Adipose tissue (tissue), 3 donors: ENCODE data around the gene THAP3. TPM values are rescaled to one million over a fixed set of nuclear protein-coding genes. Genes with fewer than 3 reads are reported as not detected.
"Not testable (repeated sequence)": the region's sequence is repeated elsewhere in the genome, so short reads cannot be mapped to it uniquely, and the experiment has no call there.

ENCODE experiments used
- H3K27ac ChIP-seq: one replicate; pipeline ENCODE4 v1.5.1; 2013; ENCODE audit warnings: low read depth, low read length
- WGBS, 3 donors: extraction: QIAGEN DNeasy Blood & Tissue Kit; methylation state at CpG; one replicate each; pipeline ENCODE4 v1.1.7; 2013; 5-methylcytosine and 5-hydroxymethylcytosine counted together
- polyA plus RNA-seq, 3 donors: library from polyadenylated mRNA; stranded (reverse); fragments of 200-250 nt; gene quantifications; one replicate each; pipeline ENCODE4 v1.2.3, GENCODE V29; 2013
- donor health status: healthy with polysubstance abuse.
- donor health status: Bipolar disorder and iron deficiency.
- donor health status: healthy.

The THAP3 gene
- polyA plus RNA-seq, 3 donors = 17.8 to 20.8 (median 20.1) TPM

GRCh38 chr1:6627031-6627430 is 2.4 kb downstream of the THAP3 start:
- H3K27ac ChIP-seq = no peak overlapping the region
- 91 to 94% (median 92%) methylated on average over 9 of the region's 9 CpGs for WGBS, 3 donors

- no peak overlapping the region for H3K27ac ChIP-seq
- WGBS, 3 donors = 89 to 95% (median 95%) methylated on average over 21 of the region's 21 CpGs
Observed at GRCh38 chr1:6627841-6628545, 3.3 kb downstream of the THAP3 start.

- H3K27ac ChIP-seq = no peak overlapping the region
- 83 to 96% (median 91%) methylated on average over 12 of the region's 12 CpGs for WGBS, 3 donors
Observed at GRCh38 chr1:6628971-6629479, 4.4 kb downstream of the THAP3 start.

DNA sequence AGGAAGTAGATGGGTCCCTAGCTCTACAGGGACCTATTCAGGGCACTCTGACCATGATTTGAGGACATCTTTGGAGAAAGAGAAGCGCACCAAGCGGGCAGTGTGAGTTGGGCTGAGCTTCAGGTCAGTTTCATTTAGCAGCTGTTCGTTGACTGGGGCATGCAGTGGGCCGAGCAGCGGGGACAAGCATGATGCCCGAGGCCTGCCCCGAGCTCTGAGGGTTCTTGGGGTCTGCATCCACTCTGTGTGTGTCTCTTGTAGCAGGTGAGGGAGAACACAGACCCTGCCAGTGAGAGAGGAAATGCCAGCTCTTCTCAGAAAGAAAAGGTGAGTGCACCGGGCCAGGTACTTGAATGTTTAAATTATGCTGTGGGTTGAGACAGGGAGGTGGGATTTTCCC is 5.4 kb downstream of the THAP3 start:
- H3K27ac ChIP-seq = no peak overlapping the region
- WGBS, 3 donors = 89 to 96% (median 94%) methylated on average over 8 of the region's 8 CpGs

GRCh38 chr1:6631058-6631457 is 6.4 kb downstream of the THAP3 start:
- WGBS, 3 donors = 92 to 99% (median 98%) methylated on average over 8 of the region's 8 CpGs
- H3K27ac ChIP-seq = no peak overlapping the region

- WGBS, 3 donors = 87 to 88% (median 88%) methylated on average over 30 of the region's 30 CpGs
- H3K27ac ChIP-seq = no peak overlapping the region
Observed at GRCh38 chr1:6632588-6633514, 8.2 kb downstream of the THAP3 start.

DNA sequence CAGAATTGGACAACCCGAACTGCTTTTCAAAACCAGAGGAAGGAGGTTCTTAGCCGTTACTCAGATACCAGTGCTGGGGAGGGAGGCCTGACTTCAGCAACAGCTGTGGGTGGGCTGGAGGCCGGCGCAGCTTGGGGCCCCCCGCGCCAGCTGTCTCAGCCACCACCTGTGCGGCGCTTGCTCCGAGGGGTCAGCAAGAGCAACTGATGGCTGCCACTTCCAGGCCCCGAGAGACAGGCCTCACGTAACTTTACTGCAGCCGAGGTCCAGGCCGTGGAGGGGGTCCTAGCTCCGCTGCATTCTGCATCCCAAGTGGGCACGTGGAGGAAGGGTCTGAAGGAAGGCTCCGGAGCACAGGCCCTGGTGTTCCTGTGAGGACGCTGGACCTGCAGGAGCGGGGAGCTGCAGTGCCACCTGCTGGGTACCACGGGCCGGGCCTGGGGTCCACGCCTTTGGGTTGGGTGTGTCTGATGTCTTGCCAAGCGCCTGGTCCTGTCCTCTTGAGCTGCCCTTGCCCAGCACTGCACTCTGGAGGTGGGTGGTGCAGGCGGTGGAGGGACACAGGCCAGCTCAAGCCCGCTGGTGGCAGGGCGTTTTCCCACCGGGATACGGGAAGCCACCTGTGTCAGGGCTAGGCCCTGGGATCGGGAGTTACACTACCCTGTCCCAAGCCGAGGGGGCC is 9.8 kb downstream of the THAP3 start:
- no peak overlapping the region for H3K27ac ChIP-seq
- WGBS, 3 donors = 65 to 71% (median 68%) methylated on average over 28 to 29 of the region's 29 CpGs

- 47 to 88% (median 87%) methylated on average over 20 of the region's 20 CpGs for WGBS, 3 donors
- H3K27ac ChIP-seq = no peak overlapping the region
Observed at GRCh38 chr1:6635161-6635909, 10.7 kb downstream of the THAP3 start.

DNA sequence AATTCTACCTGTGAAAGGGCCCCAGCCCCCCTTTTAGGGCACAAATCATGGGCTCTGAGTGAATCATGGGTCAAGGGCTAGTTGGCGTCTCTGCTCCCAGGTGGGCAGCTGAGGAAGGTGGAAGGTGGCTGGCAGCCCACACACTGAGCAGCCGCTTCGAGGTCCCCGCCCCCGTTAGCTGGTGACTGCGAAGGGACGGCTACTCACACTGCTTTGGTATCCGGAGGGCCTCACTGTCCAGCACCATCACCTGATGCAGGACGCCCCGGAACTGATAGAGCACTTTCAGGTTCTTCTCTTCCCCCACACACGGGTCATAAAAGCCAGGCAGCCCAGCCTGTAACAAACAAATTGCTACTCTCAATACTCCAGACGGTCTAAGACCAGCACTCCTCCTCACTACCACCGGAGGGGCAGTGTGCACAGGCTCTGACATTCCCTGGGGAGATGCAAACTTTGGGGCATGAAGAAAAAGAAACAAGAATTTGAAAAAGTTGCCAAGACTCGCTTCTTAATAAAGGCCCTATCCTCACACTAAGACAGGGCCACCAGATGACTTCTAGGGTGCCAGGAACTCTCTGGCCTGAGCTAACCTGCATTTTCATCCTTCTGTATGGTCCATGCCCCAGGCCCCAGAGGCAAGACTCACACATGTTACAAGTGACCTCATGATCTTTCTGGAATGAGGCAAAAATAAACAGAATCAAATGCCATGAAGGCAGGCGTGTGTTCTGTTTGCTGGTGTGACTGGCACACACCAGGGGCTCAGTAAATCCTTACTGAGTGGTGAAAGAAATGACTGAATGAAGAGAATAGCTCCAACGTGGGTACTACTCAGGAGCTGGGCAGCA is 11.5 kb downstream of the THAP3 start:
- 75 to 86% (median 83%) methylated on average over 16 of the region's 16 CpGs for WGBS, 3 donors
- H3K27ac ChIP-seq = no peak overlapping the region

DNA sequence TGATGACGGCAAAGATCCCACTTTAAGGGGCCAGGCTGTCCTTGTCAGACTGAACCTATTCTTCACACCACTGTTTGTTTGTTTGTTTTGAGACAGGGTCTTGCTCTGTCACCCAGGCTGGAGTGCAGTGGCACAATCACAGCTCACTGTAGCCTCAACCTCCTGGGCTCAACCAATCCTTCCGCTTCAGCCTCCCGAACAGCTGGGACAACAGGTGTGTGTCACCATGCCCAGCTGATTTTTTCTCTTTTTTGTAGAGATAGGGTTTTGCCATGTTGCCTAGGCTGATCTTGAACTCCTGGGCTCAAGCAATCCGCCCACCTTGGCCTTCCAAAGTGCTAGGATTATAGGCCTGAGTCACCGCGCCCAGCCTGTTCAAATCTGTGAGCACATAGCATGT is 12.1 kb downstream of the THAP3 start:
- not testable (repeated sequence) for H3K27ac ChIP-seq
- 87 to 99% (median 95%) methylated on average over 6 of the region's 6 CpGs for WGBS, 3 donors

DNA sequence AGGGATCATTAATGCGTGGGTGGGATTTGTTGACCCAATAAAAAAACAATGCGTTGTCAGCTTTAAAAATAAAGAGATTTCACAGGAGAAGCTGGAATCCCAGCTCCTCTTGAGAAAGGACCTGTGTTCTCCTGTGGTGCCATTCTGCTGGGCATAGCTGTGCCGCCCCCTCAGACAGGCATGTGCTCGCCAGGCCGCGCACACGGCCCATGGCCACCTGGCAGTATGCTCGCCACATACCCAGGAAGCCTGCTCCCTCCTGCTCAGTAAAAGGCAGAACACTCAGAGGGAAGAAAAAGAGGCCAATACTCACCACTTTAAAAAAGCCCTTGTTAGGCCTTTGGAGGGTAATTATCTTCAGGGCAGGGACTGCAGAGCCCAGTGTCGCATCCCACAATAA is 13.1 kb downstream of the THAP3 start:
- WGBS, 3 donors = 85 to 90% (median 86%) methylated on average over 9 of the region's 9 CpGs
- H3K27ac ChIP-seq = no peak overlapping the region

- H3K27ac ChIP-seq = no peak overlapping the region
Observed at GRCh38 chr1:6638226-6638625, 13.6 kb downstream of the THAP3 start.

GRCh38 chr1:6640867-6641266 is 16.2 kb downstream of the THAP3 start:
- H3K27ac ChIP-seq = not testable (repeated sequence)
- 83 to 94% (median 91%) methylated on average over 3 of the region's 3 CpGs for WGBS, 3 donors

More at GRCh38 chr1:6638226-6638625, 13.6 kb downstream of the THAP3 start:
- WGBS, 3 donors = 51 to 59% (median 56%) methylated on average over 18 of the region's 18 CpGs

DNA sequence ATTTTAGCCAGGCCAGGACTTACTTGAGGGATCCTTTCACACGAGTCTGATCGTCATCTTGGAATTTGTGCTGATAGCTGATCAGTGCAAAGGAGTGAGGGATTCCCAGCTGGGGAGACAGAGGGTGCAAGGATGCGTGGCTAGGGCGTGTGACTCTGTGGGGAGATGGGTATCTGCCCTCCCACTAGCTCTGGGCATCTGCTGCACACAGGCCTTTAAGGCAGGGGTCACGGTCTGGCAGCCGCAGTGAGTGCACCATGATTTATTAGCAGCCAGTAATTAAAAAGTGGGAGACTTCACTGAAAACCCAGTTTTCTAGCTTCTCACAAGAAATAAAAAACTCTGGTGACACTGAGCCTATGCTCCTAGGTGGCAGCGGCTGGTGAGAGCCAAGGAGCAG is 20.4 kb downstream of the THAP3 start:
- no peak overlapping the region for H3K27ac ChIP-seq
- 90 to 95% (median 94%) methylated on average over 7 of the region's 7 CpGs for WGBS, 3 donors

- WGBS, 3 donors = 36 to 62% (median 60%) methylated on average over 8 to 10 of the region's 10 CpGs
- no peak overlapping the region for H3K27ac ChIP-seq
Observed at GRCh38 chr1:6646499-6647148, 22.0 kb downstream of the THAP3 start.

DNA sequence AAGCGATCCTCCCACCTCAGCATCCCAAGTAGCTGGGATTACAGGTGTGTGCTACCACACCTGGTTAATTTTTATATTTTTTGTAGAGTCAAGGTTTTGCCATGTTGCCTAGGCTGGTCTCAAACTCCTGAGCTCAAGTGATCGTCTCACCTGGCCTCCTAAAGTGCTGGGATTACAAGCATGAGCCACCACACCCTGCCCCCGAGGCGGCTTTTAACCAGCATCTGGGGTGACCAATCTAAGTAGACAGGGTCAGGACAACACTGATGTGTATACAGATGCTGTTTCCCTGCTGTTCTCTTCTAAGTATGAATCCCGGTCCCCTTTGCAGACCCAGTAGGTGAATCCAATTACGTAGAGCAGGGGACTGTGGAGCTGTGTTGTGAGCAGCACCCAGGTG is 23.9 kb downstream of the THAP3 start:
- H3K27ac ChIP-seq = no peak overlapping the region
- 92 to 96% (median 92%) methylated on average over 6 of the region's 6 CpGs for WGBS, 3 donors

DNA sequence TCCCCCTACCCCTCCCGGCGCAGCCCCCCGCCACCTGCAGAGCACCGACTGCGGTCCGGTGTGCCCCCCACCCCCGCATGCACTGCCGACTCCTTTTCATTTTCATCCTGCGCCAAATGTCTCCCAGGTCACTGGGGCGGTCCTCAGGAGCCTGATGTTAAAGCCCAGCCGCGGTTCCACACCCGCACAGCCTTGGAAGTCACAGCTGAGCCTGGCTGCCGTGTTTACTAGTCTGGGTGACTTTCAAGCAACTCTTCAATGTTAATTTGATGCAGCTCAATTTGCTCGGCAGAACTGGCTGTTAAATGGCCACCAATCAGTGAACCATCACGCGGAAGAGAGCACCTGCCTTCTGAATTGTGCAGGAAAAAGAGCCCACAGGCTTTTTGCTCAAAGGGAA is 27.2 kb downstream of the THAP3 start:
- no peak overlapping the region for H3K27ac ChIP-seq

More for the DNA sequence above, 27.2 kb downstream of the THAP3 start:
- 76 to 92% (median 92%) methylated on average over 17 of the region's 17 CpGs for WGBS, 3 donors
